ENCODE data around the gene OR2A14. TPM values are rescaled to one million over a fixed set of nuclear protein-coding genes. Genes with fewer than 3 reads are reported as not detected.
A peak's percentile ranks its signal among the peaks of the same experiment; 100 is the strongest.

Gene OR2A14
- polyA plus RNA-seq (ENCODE audit: low read depth in 6 of 6) = not detected

DNA sequence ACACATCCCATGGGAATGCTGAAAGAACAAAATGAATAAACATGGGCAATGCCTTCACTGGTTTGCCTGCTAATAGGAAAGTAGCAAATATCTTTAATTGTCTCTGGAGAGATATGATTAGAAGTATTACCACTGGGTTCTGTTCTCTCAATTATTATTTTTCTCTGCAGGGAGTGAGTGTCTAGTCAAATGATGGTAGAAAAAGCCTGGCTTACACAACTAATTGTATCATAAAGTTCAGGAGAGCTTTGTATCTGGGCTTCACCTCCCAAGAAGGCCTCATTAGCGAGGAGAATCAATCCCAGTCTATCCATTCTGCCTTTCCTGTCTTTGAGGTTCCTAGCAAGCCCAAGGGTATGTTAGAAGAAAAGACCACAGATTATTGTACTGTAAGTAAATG, at the start of gene OR2A14:
OR2A14 (plus strand) TSS at position 301 of the 400 bp plus-strand sequence. CDS start 5,937 bp downstream, outside the sequence.
- no peak for DNase-seq
- Mint-ChIP-seq H3K36me3 (no peaks in the 10 kb centered on the region), H3K27me3 (peaks cover 9 to 25% (median 18%) of the 10 kb centered on the region in 3 donors), H3K4me3 (no peak within 1 kb of the TSS), H3K4me1 (no peaks in the 10 kb centered on the region), H3K9me3 (peaks cover 0 to 2% (median 0%) of the 10 kb centered on the region in 7 donors), H3K27ac (no peak within 1 kb of the TSS)
- ATAC-seq (ENCODE audit: low read depth in 2 of 2) = no peak

- Mint-ChIP-seq H3K27ac (no peak overlapping the region), H3K27me3 (peaks cover 3 to 10% (median 6%) of the 10 kb centered on the region in 3 donors), H3K4me3 (no peak overlapping the region), H3K4me1 (no peaks in the 10 kb centered on the region), H3K9me3 (no peaks in the 10 kb centered on the region), H3K36me3 (no peaks in the 10 kb centered on the region)
- ATAC-seq (ENCODE audit: low read depth in 2 of 2) (no peak), DNase-seq (no peak)
These were observed 48.6 kb upstream of the OR2A14 start for GRCh38 chr7:144074374-144074773.

GRCh38 chr7:144085978-144086377, 37.0 kb upstream of the OR2A14 start, which contains the start of gene OR2A12:
OR2A12 (plus strand) TSS chr7:144086278; CDS start chr7:144095108, 8,830 bp downstream.
- no peaks in the 10 kb centered on the region for H3K4me1 Mint-ChIP-seq
- no peak for ATAC-seq (ENCODE audit: low read depth in 2 of 2)
- H3K27ac Mint-ChIP-seq = no peak within 1 kb of the TSS
- DNase-seq = no peak
- no peak within 1 kb of the TSS for H3K4me3 Mint-ChIP-seq
- peaks cover 0 to 17% (median 0%) of the 10 kb centered on the region in 3 donors for H3K27me3 Mint-ChIP-seq
- H3K36me3 Mint-ChIP-seq = no peaks in the 10 kb centered on the region
- peaks cover 0 to 6% (median 3%) of the 10 kb centered on the region in 7 donors for H3K9me3 Mint-ChIP-seq

- peaks cover 0 to 13% (median 6%) of the 10 kb centered on the region in 7 donors for H3K9me3 Mint-ChIP-seq
- H3K27me3 Mint-ChIP-seq = peaks cover 0 to 16% (median 0%) of the 10 kb centered on the region in 3 donors
- H3K27ac Mint-ChIP-seq = no peak overlapping the region
- ATAC-seq (ENCODE audit: low read depth in 2 of 2) = no peak
- no peak overlapping the region for H3K4me3 Mint-ChIP-seq
- DNase-seq = no peak
- H3K36me3 Mint-ChIP-seq = no peaks in the 10 kb centered on the region
- H3K4me1 Mint-ChIP-seq = no peaks in the 10 kb centered on the region
These were observed 36.2 kb upstream of the OR2A14 start for GRCh38 chr7:144086730-144087129.

DNA sequence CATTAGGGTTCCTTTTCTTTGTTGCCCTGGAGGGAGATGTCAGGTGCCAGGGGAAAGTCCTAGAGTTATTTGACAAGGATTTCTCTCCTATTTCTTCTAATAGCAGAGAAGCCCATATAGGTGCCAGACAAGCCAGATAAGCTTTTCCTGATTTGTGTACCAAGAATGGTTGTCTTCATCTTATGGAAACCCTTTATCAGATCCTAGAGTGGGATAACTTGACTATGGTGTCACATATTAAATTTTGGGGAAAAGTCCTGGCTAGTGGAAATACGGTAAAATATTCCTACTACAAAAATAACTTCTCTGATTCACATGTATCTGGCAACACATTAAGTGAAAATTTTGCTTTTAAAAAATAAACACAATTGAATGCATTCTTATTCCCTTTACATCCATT, 35.7 kb upstream of the OR2A14 start:
- H3K4me1 Mint-ChIP-seq = no peaks in the 10 kb centered on the region
- ATAC-seq (ENCODE audit: low read depth in 2 of 2) = no peak
- no peak overlapping the region for H3K4me3 Mint-ChIP-seq

DNA sequence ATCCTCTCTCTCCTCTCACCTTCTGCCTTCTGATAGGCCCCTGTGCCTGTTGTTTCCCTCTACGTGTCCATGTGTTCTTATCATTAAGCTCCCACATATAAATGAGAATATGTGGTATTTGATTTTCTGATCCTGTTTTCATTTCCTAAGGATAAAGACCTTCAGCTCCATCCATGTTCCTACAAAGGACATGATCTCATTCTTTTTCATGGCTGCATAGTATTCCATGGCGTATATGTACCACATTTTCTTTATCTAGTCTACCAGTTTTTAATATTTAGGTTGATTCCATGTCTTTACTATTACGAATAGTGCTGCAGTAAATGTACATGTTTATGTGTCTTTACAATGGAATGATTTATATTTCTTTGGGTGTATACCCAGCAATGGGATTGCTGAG, 32.3 kb upstream of the OR2A14 start:
- peaks cover 0 to 22% (median 12%) of the 10 kb centered on the region in 7 donors for H3K9me3 Mint-ChIP-seq
- DNase-seq = no peak
- no peaks in the 10 kb centered on the region for H3K36me3 Mint-ChIP-seq
- peaks cover 0 to 8% (median 0%) of the 10 kb centered on the region in 3 donors for H3K27me3 Mint-ChIP-seq
- H3K27ac Mint-ChIP-seq = no peak overlapping the region
- H3K4me3 Mint-ChIP-seq = no peak overlapping the region
- no peaks in the 10 kb centered on the region for H3K4me1 Mint-ChIP-seq
- no peak for ATAC-seq (ENCODE audit: low read depth in 2 of 2)

More for the DNA sequence above, 35.7 kb upstream of the OR2A14 start:
- DNase-seq = no peak
- Mint-ChIP-seq H3K9me3 (peaks cover 0 to 16% (median 7%) of the 10 kb centered on the region in 7 donors), H3K27me3 (peaks cover 0 to 11% (median 0%) of the 10 kb centered on the region in 3 donors), H3K36me3 (no peaks in the 10 kb centered on the region), H3K27ac (no peak overlapping the region)

DNA sequence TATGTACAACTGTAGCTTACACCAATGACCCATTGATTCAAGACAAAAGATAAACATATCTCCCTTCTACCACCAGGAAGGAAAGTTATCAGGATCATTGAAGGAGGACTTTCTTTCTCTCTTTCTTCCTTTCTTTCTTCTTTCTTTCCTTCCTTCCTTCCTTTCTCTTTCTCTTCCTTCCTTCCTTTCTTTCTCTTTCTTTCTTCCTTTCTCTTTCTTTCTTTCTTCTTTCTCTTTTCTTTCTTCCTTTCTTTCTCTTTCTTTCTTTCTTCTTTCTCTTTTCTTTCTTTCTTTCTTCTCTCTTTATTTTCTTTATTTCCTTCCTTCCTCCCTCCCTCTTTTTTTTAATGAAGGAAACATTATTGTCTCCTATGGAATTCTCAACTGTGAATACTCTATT, 24.2 kb upstream of the OR2A14 start:
- no peak for DNase-seq
- Mint-ChIP-seq H3K4me1 (no peaks in the 10 kb centered on the region), H3K4me3 (no peak overlapping the region), H3K9me3 (peaks cover 0 to 11% (median 4%) of the 10 kb centered on the region in 7 donors), H3K36me3 (no peaks in the 10 kb centered on the region), H3K27ac (no peak overlapping the region), H3K27me3 (peaks cover 12 to 47% (median 24%) of the 10 kb centered on the region in 3 donors)
- ATAC-seq (ENCODE audit: low read depth in 2 of 2) = no peak

- Mint-ChIP-seq H3K4me3 (no peak overlapping the region), H3K9me3 (peaks cover 0 to 2% (median 0%) of the 10 kb centered on the region in 7 donors), H3K36me3 (no peaks in the 10 kb centered on the region), H3K27me3 (peaks cover 13 to 47% (median 25%) of the 10 kb centered on the region in 3 donors), H3K4me1 (no peaks in the 10 kb centered on the region), H3K27ac (no peak overlapping the region)
- ATAC-seq (ENCODE audit: low read depth in 2 of 2) = no peak
- DNase-seq = no peak
These were observed 22.4 kb upstream of the OR2A14 start for GRCh38 chr7:144100607-144101006.

DNA sequence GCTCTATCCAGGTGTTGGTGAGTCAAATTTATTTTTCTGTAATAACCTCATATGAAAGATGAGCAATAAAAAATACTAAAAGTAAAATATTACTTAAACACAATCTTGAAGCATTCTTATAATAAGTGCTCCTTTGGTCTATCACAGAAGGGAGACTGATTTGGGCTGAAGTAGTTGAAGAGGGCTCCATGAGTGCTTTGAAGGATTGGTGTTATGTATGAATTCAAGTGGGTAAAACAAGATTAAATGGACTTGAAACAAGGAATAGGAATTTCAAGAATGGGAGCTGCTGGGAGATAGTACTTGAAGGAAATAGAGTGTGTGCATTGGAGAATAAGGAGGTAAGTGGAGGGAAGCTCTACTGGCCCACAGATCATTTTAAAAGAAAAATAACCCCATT, 20.9 kb upstream of the OR2A14 start:
- no peak for DNase-seq
- Mint-ChIP-seq H3K9me3 (peaks cover 0 to 2% (median 0%) of the 10 kb centered on the region in 7 donors), H3K4me1 (no peaks in the 10 kb centered on the region), H3K27me3 (peaks cover 13 to 39% (median 20%) of the 10 kb centered on the region in 3 donors), H3K27ac (no peak overlapping the region), H3K36me3 (no peaks in the 10 kb centered on the region), H3K4me3 (no peak overlapping the region)
- no peak for ATAC-seq (ENCODE audit: low read depth in 2 of 2)

DNA sequence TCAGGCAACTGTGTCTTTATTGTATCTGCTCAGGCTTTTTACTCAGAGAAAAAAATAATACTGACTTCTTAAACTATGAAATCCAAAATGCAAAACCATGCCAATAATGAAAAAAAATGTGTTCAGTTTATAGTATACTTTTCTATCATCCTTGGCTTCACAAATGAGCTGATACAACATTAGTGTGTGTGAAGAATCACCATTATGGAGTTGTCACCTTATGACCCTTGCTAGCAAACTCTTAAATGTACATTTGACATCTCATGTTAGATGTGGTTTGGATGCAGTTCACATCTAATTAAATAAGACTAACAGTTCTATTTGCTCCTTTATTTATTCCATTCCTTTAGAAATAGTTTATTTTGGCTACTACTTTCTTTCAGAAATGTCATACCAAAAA, 17.8 kb upstream of the OR2A14 start:
- Mint-ChIP-seq H3K4me3 (no peak overlapping the region), H3K4me1 (no peaks in the 10 kb centered on the region), H3K36me3 (no peaks in the 10 kb centered on the region), H3K9me3 (peaks cover 0 to 6% (median 0%) of the 10 kb centered on the region in 7 donors), H3K27me3 (peaks cover 18 to 35% (median 24%) of the 10 kb centered on the region in 3 donors), H3K27ac (no peak overlapping the region)
- ATAC-seq (ENCODE audit: low read depth in 2 of 2) = no peak
- no peak for DNase-seq

- Mint-ChIP-seq H3K4me1 (no peaks in the 10 kb centered on the region), H3K27me3 (peaks cover 17 to 36% (median 18%) of the 10 kb centered on the region in 3 donors)
- ATAC-seq (ENCODE audit: low read depth in 2 of 2) = no peak
These were observed 13.7 kb upstream of the OR2A14 start, which contains the start of gene OR2A2 for GRCh38 chr7:144109283-144109682. OR2A2 (plus strand) TSS chr7:144109583; CDS start chr7:144109583, 0 bp downstream.

GRCh38 chr7:144110272-144110671, 12.7 kb upstream of the OR2A14 start:
- Mint-ChIP-seq H3K9me3 (peaks cover 0 to 6% (median 0%) of the 10 kb centered on the region in 7 donors), H3K27ac (no peak overlapping the region), H3K4me3 (no peak overlapping the region), H3K36me3 (no peaks in the 10 kb centered on the region), H3K27me3 (peaks cover 17 to 36% (median 18%) of the 10 kb centered on the region in 3 donors), H3K4me1 (no peaks in the 10 kb centered on the region)
- DNase-seq = no peak
- no peak for ATAC-seq (ENCODE audit: low read depth in 2 of 2)

More at GRCh38 chr7:144109283-144109682, 13.7 kb upstream of the OR2A14 start, which contains the start of gene OR2A2:
- DNase-seq = no peak
- H3K27ac Mint-ChIP-seq = peak within 1 kb of the TSS in 1 of 6 donors; percentile 58
- peaks cover 0 to 6% (median 0%) of the 10 kb centered on the region in 7 donors for H3K9me3 Mint-ChIP-seq
- H3K36me3 Mint-ChIP-seq = no peaks in the 10 kb centered on the region
- no peak within 1 kb of the TSS for H3K4me3 Mint-ChIP-seq

DNA sequence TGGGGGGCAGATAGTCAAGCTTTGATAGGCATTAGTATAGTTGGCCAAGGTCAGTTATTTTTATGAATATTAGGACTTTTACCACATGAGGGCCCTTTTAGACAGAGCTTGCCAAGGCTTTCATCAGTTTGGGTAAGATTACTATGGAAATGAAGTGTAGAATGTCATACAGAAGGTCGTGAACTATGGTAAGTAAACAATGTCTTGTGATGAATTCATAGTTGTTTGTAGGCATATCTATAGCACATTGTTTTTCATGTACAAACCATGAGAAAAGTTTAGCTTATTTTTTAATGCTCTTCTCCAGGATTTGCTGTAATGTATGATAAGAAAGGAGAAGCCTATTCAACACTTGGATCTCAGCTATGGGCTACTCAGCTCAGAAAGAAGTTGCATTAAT, 9.3 kb upstream of the OR2A14 start:
- no peak for ATAC-seq (ENCODE audit: low read depth in 2 of 2)
- no peak for DNase-seq
- Mint-ChIP-seq H3K36me3 (no peaks in the 10 kb centered on the region), H3K9me3 (no peaks in the 10 kb centered on the region), H3K27me3 (peaks cover 13 to 32% (median 17%) of the 10 kb centered on the region in 3 donors), H3K4me3 (no peak overlapping the region), H3K4me1 (no peaks in the 10 kb centered on the region), H3K27ac (no peak overlapping the region)

DNA sequence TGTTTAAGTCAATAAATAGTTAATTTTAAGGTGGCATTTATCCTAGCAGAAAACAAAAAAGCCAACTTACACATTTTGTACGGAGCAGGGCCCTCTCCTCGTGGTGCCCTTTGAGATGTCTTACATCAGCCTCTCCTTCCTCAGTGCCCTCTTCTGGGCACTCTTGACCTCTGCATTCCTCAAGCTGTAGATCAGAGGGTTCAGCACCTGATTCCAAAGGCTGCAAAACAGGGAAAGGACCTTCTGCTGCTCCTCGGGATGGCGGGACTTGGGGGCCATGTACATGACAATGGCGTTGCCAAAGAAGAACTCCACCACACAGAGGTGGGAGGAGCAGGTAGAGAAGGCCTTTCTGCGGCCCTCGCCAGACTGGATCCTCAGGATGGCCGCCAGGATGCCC, 4.6 kb upstream of the OR2A14 start:
- Mint-ChIP-seq H3K36me3 (no peaks in the 10 kb centered on the region), H3K9me3 (peaks cover 0 to 2% (median 0%) of the 10 kb centered on the region in 7 donors), H3K4me3 (no peak overlapping the region), H3K4me1 (no peaks in the 10 kb centered on the region), H3K27me3 (peaks cover 7 to 30% (median 21%) of the 10 kb centered on the region in 3 donors), H3K27ac (no peak overlapping the region)
- DNase-seq = no peak
- ATAC-seq (ENCODE audit: low read depth in 2 of 2) = no peak
